Spleen (tissue), 11 donors: Measurements from ENCODE around the gene ABLIM3. TPM values are rescaled to one million over a fixed set of nuclear protein-coding genes. Genes with fewer than 3 reads are reported as not detected.
A peak's percentile ranks its signal among the peaks of the same experiment; 100 is the strongest.

Experiments
- DNase-seq: peaks from one replicate; pipeline ENCODE4 v3.0.0-alpha.2; 2020
- H3K27ac ChIP-seq, 8 donors: fragments of 200-600 bp; sonication (generic) in 7 of 8; 1 replicate in 4 of 8; 2 replicates in 4 of 8; pipeline versions ENCODE4 v1.5.0 to v1.8.0; 2016 to 2021; ENCODE audit warnings: inconsistent platforms in 4 of 8, mild to moderate bottlenecking in 4 of 8, moderate library complexity in 1 of 8
- H3K27me3 ChIP-seq, 7 donors: fragments of 200-600 bp; sonication (generic) in 6 of 7; replicated peaks in 1 of 7; 1 replicate in 4 of 7; 2 replicates in 3 of 7; pipeline versions ENCODE4 v1.5.0 to v1.8.0; 2016 to 2021; ENCODE audit warnings: inconsistent platforms in 3 of 7, mild to moderate bottlenecking in 1 of 7
- H3K36me3 ChIP-seq, 6 donors: fragments of 200-600 bp; sonication (generic) in 5 of 6; 1 replicate in 4 of 6; 2 replicates in 2 of 6; pipeline versions ENCODE4 v1.5.0 to v1.8.0; 2016 to 2021; ENCODE audit warnings: inconsistent platforms in 2 of 6
- H3K4me1 ChIP-seq, 6 donors: fragments of 200-600 bp; sonication (generic) in 5 of 6; 1 replicate in 3 of 6; 2 replicates in 3 of 6; pipeline versions ENCODE4 v1.5.0 to v1.8.0; 2016 to 2021; ENCODE audit warnings: inconsistent platforms in 3 of 6
- H3K4me3 ChIP-seq, 8 donors: fragments of 200-600 bp; sonication (generic) in 7 of 8; 1 replicate in 4 of 8; 2 replicates in 4 of 8; pipeline versions ENCODE4 v1.5.0 to v1.8.0; 2016 to 2021; ENCODE audit warnings: inconsistent platforms in 4 of 8, mild to moderate bottlenecking in 4 of 8, moderate library complexity in 2 of 8
- H3K9me3 ChIP-seq, 8 donors: fragments of 200-600 bp; sonication (generic) in 7 of 8; 1 replicate in 4 of 8; 2 replicates in 4 of 8; pipeline versions ENCODE4 v1.5.0 to v1.8.0; 2016 to 2021; ENCODE audit warnings: inconsistent platforms in 4 of 8
- CTCF ChIP-seq, 11 experiments: fragments of 200-600 bp in 7 of 11; fragments of 450-650 bp in 4 of 11; sonication (generic) in 4 of 11; IDR thresholded peaks in 8 of 11; conservative IDR thresholded peaks in 3 of 11; 1 replicate in 7 of 11; 2 replicates in 4 of 11; pipeline versions ENCODE4 v1.4.0 to v1.8.0; 2016 to 2021; ENCODE audit warnings: antibody characterized with exemption in 11 of 11, inconsistent platforms in 4 of 11, mild to moderate bottlenecking in 1 of 11
- POLR2A ChIP-seq, 3 donors: fragments of 450-650 bp; IDR thresholded peaks; one replicate each; pipeline ENCODE4 v1.5.1; 2017; ENCODE audit warnings: antibody characterized with exemption in 3 of 3, mild to moderate bottlenecking in 1 of 3
- POLR2AphosphoS5 ChIP-seq, 3 donors: sonication (generic); formaldehyde crosslinking; IDR thresholded peaks; one replicate each; pipeline ENCODE4 v1.5.1; 2017; ENCODE audit warnings: antibody characterized with exemption in 3 of 3
- WGBS, 5 donors: extraction: QIAGEN DNeasy Blood & Tissue Kit in 3 of 5; methylation state at CpG; one replicate each; pipeline versions ENCODE4 v1.1.5 to v1.1.7; 2013 to 2018; 5-methylcytosine and 5-hydroxymethylcytosine counted together
- intact Hi-C: fragments of 100-400 bp; cut with DNase I; formaldehyde crosslinking; loops from one replicate; pipeline ENCODE4 v1.15.0; 2023; ENCODE audit warnings: low total_unique reads
- polyA plus RNA-seq, 3 donors: library from polyadenylated mRNA; stranded (reverse); fragments of 200-250 nt; gene quantifications; one replicate each; pipeline ENCODE4 v1.2.1, GENCODE V29; 2013
- total RNA-seq, 7 donors: library from RNA; depleted of rRNA in 3 of 7; stranded (reverse); fragments of >200 nt in 3 of 7; fragmentation: NEBNext Ultra II Directional in 4 of 7; extraction: Animal tissue kit (Norgen Biotek cat#: 25700) in 4 of 7; gene quantifications; one replicate each; pipeline versions ENCODE4 v1.1.0 to v1.2.1, GENCODE V29; 2016 to 2021
- donor health status: healthy with polysubstance abuse.
- donor health status: DM: no; HTN: no; CAD: no; lungs with moderate emphysema.
- donor health status: DM: no; HTN: no; CAD: no.
- donor health status: Bipolar disorder and iron deficiency.
- donor health status: healthy.
- donor health status: DM: no; HTN: no; CAD: no.
- donor health status: DM: yes; HTN: yes; CAD: no.

The ABLIM3 gene
- total and polyA plus RNA-seq, 10 donors = 3.3 to 32.9 (median 13.6) TPM

- intact Hi-C loops = no loop called here
- no peak overlapping the region for H3K4me3 ChIP-seq
- TF ChIP-seq POLR2AphosphoS5 (IDR thresholded peaks at IDR 0.05) = no peak
- no peak for TF ChIP-seq CTCF (IDR thresholded peaks at IDR 0.05 in 8 of 11, conservative IDR thresholded peaks at IDR 0.05 in 3 of 11)
- H3K36me3 ChIP-seq = peaks cover 0 to 8% (median 0%) of the 10 kb centered on the region in 6 donors
- peak overlapping the region in 4 of 8 donors; percentile 54 to 72 (median 58) for H3K27ac ChIP-seq
- H3K9me3 ChIP-seq = no peaks in the 10 kb centered on the region
- peak; percentile 78 for DNase-seq
- peaks cover 0 to 43% (median 18%) of the 10 kb centered on the region in 6 donors for H3K4me1 ChIP-seq
- peaks cover 0 to 22% (median 0%) of the 10 kb centered on the region in 7 donors for H3K27me3 ChIP-seq
- 54 to 83% (median 67%) methylated on average over 2 of the region's 2 CpGs for WGBS, 5 donors
Observed at GRCh38 chr5:149239917-149240316, 98.6 kb downstream of the ABLIM3 start.

- intact Hi-C loops = no loop called here
- Histone ChIP-seq H3K27me3 (peaks cover 0 to 17% (median 0%) of the 10 kb centered on the region in 7 donors), H3K36me3 (peaks cover 0 to 11% (median 0%) of the 10 kb centered on the region in 6 donors), H3K27ac (peak overlapping the region in 5 of 8 donors; percentile 17 to 72 (median 55)), H3K4me3 (peak overlapping the region in 1 of 8 donors; percentile 17), H3K9me3 (no peaks in the 10 kb centered on the region), H3K4me1 (peaks cover 0 to 43% (median 18%) of the 10 kb centered on the region in 6 donors)
- 14 to 38% (median 28%) methylated on average over 12 to 13 of the region's 13 CpGs for WGBS, 5 donors
- TF ChIP-seq POLR2AphosphoS5 (IDR thresholded peaks at IDR 0.05) (peak; percentile 29 to 58 (median 45)), POLR2A (IDR thresholded peaks at IDR 0.05) (no peak)
- DNase-seq = peak; percentile 90
Observed at GRCh38 chr5:149240354-149240998, 99.2 kb downstream of the ABLIM3 start.

GRCh38 chr5:149242339-149242738, 101.0 kb downstream of the ABLIM3 start:
- intact Hi-C loops = no loop called here
- peaks cover 0 to 6% (median 0%) of the 10 kb centered on the region in 8 donors for H3K9me3 ChIP-seq
- peaks cover 0 to 36% (median 18%) of the 10 kb centered on the region in 6 donors for H3K4me1 ChIP-seq
- H3K36me3 ChIP-seq = peaks cover 0 to 21% (median 0%) of the 10 kb centered on the region in 6 donors
- H3K4me3 ChIP-seq = no peak overlapping the region
- no peak overlapping the region for H3K27ac ChIP-seq
- peaks cover 0 to 15% (median 0%) of the 10 kb centered on the region in 7 donors for H3K27me3 ChIP-seq
- TF ChIP-seq POLR2A (IDR thresholded peaks at IDR 0.05) = no peak
- no peak for DNase-seq
- 76 to 94% (median 86%) methylated on average over 3 of the region's 3 CpGs for WGBS, 5 donors

GRCh38 chr5:149246906-149247305, 105.6 kb downstream of the ABLIM3 start:
- H3K9me3 ChIP-seq = peaks cover 0 to 6% (median 0%) of the 10 kb centered on the region in 8 donors
- intact Hi-C loops = no loop called here
- TF ChIP-seq CTCF (IDR thresholded peaks at IDR 0.05 in 8 of 11, conservative IDR thresholded peaks at IDR 0.05 in 3 of 11) = no peak
- TF ChIP-seq POLR2A (IDR thresholded peaks at IDR 0.05) = no peak
- DNase-seq = no peak
- H3K27me3 ChIP-seq = peaks cover 0 to 11% (median 0%) of the 10 kb centered on the region in 7 donors
- H3K36me3 ChIP-seq = peaks cover 0 to 38% (median 0%) of the 10 kb centered on the region in 6 donors
- 81 to 96% (median 89%) methylated on average over 4 of the region's 4 CpGs for WGBS, 5 donors
- no peak overlapping the region for H3K27ac ChIP-seq
- no peaks in the 10 kb centered on the region for H3K4me1 ChIP-seq
- no peak overlapping the region for H3K4me3 ChIP-seq

- no peak overlapping the region for H3K27ac ChIP-seq
- no peak for DNase-seq
- H3K9me3 ChIP-seq = peaks cover 0 to 6% (median 0%) of the 10 kb centered on the region in 8 donors
- no peaks in the 10 kb centered on the region for H3K4me1 ChIP-seq
- intact Hi-C loops = no loop called here
- no peak overlapping the region for H3K4me3 ChIP-seq
- WGBS, 5 donors = 89 to 95% (median 93%) methylated on average over 8 of the region's 8 CpGs
- H3K27me3 ChIP-seq = peaks cover 0 to 11% (median 0%) of the 10 kb centered on the region in 7 donors
- H3K36me3 ChIP-seq = peaks cover 0 to 42% (median 0%) of the 10 kb centered on the region in 6 donors
- TF ChIP-seq POLR2AphosphoS5 (IDR thresholded peaks at IDR 0.05) = no peak
- TF ChIP-seq CTCF (IDR thresholded peaks at IDR 0.05 in 8 of 11, conservative IDR thresholded peaks at IDR 0.05 in 3 of 11) = no peak
- TF ChIP-seq POLR2A (IDR thresholded peaks at IDR 0.05) = no peak
Observed at GRCh38 chr5:149247726-149248125, 106.4 kb downstream of the ABLIM3 start.
